Femur (tissue), 1 donor: Measurements from ENCODE around the gene RNF144A.
A peak's percentile ranks its signal among the peaks of the same experiment; 100 is the strongest.

Experiments
- DNase-seq: peaks from one replicate; pipeline ENCODE4 v3.0.0-alpha.2; 2017

RNF144A gene

GRCh38 chr2:6909431-6910385 lies 7.5 kb upstream of the RNF144A start:
- DNase-seq: no peak

GRCh38 chr2:6911721-6912120 lies 5.5 kb upstream of the RNF144A start:
- no peak for DNase-seq

- DNase-seq: no peak
Measured at GRCh38 chr2:6913415-6914157, 3.6 kb upstream of the RNF144A start.

- no peak for DNase-seq
Measured at GRCh38 chr2:6914828-6915227, 2.4 kb upstream of the RNF144A start.

GRCh38 chr2:6915399-6915798 lies 1.8 kb upstream of the RNF144A start:
- DNase-seq: no peak

- no peak for DNase-seq
Measured at GRCh38 chr2:6916224-6916623, 988 bp upstream of the RNF144A start.

GRCh38 chr2:6916736-6917070 lies 509 bp upstream of the RNF144A start:
- no peak for DNase-seq

GRCh38 chr2:6917761-6918421 lies 679 bp downstream of the RNF144A start:
- no peak for DNase-seq

- DNase-seq: peak; percentile 76
Measured at GRCh38 chr2:6919901-6920742, 2.9 kb downstream of the RNF144A start.

- no peak for DNase-seq
Measured at GRCh38 chr2:6920743-6921064, 3.5 kb downstream of the RNF144A start.

GRCh38 chr2:6921321-6921922 lies 4.2 kb downstream of the RNF144A start:
- no peak for DNase-seq

- no peak for DNase-seq
Measured at GRCh38 chr2:6922201-6922656, 5.0 kb downstream of the RNF144A start.

GRCh38 chr2:6923319-6923718 lies 6.1 kb downstream of the RNF144A start:
- DNase-seq: no peak

- DNase-seq: no peak
Measured at GRCh38 chr2:6924101-6924923, 7.1 kb downstream of the RNF144A start.

- DNase-seq: no peak
Measured at GRCh38 chr2:6924924-6925409, 7.8 kb downstream of the RNF144A start.

GRCh38 chr2:6926071-6926732 lies 9.0 kb downstream of the RNF144A start:
- peak; percentile 55 for DNase-seq

- DNase-seq: no peak
Measured at GRCh38 chr2:6927186-6927585, 10.0 kb downstream of the RNF144A start.

GRCh38 chr2:6927753-6928152 lies 10.5 kb downstream of the RNF144A start:
- DNase-seq: no peak

- no peak for DNase-seq
Measured at GRCh38 chr2:6928452-6928851, 11.2 kb downstream of the RNF144A start.

- DNase-seq: peak; percentile 16
Measured at GRCh38 chr2:6929196-6929819, 12.1 kb downstream of the RNF144A start.
